Measurements from ENCODE around the gene KRTAP4-16. TPM values are rescaled to one million over a fixed set of nuclear protein-coding genes. Genes with fewer than 3 reads are reported as not detected.
"Not testable (repeated sequence)": the region's sequence is repeated elsewhere in the genome, so short reads cannot be mapped to it uniquely, and the experiment has no call there.

The KRTAP4-16 gene
- not detected in 2 replicates for total RNA-seq (2014; rRNA removed; shearing (Covaris generic))
- polyA plus RNA-seq (2015; cell fraction: cytosol; rRNA removed) = not detected in 2 replicates
- not detected in 2 replicates for polyA plus RNA-seq (2015; cell fraction: nucleus; rRNA removed)

DNA sequence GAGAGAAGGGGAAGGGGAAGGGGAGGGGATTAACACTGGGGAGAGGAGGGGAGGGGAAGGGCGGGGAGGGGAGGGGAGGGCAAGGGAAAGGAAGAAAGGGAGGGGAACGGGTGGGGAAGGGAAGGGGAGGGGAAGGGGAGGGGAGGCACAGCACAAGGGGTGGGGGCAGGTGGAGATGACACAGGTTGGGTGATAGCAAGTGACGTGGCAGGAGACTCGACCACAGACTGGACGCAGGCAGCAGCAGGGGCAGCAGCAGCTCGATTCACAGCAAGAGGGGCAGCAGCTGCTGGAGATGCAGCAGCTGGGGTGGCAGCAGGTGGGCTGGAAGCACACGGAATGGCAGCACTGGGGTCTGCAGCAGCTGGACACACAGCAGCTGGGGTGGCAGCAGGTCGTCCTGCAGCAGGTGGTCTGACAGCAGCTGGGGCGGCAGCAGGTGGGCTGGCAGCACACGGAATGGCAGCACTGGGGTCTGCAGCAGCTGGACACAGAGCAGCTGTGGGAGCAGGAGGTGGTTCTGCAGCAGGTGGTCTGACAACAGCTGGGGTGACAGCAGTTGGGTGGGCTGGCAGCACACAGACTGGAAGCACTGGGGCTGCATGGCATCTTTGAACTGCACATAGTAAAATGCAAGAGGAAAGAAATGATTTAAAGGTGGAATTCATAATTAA is at the start of gene KRTAP4-16:
Gene KRTAP4-16 (minus strand): TSS at position 624 of the 674 bp plus-strand sequence. CDS start 0 bp downstream, at position 624.
- peak; percentile 80 for DNase-seq (ENCODE audit: low read depth)

DNA sequence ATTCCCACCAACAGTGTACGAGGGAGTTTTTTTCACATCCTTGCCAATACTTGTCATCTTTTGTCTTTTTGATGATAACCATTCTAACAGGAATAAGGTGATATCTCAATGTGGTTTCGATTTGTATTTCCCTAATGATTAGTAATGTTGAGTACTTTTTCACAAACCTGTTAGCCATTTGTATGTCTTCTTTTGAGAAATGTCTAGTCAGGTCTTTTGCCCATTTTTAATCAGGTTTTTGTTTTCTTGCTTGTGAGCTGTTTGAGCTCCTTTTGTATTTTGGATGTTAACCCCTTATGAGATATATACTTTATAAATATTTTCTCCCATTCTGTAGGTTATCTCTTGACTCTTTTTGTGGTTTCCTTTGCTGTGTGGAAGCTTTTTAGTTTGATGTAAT is 49.5 kb upstream of the KRTAP4-16 start:
- DNase-seq (ENCODE audit: low read depth) = no peak

DNA sequence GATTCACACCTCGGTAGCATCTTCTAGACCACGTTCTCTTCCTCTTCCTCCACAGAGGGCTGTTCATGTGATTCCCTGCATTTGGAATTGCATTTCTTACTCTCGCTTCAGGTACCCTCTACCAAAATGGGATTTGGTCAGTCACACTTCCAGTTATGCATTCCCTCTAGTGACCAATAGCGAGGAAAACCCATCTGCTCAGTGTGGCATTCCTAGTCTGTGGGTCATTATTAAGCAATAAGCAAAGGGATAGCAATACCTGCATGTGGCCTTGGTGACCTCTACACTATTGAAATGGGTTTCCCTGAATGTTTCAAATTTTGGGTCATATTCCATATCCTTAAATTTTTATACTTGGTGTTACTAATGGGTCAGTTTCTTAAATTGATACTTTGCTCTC is 48.0 kb upstream of the KRTAP4-16 start:
- no peak for DNase-seq (ENCODE audit: low read depth)

DNA sequence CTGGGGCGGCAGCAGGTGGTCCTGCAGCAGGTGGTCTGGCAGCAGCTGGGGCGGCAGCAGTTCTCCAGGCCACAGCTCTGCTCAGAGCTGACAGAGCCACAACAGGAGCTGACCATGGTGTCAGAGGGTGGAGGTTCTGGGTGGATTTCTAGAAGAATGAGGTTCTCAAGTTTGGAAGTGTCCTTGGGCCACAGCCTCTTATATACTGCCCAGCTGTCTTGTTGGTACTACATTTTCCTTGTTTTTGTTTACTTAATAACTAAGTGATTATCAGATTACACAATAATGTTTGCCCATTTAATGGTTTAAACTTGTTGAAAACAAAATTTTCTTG is 47.6 kb upstream of the KRTAP4-16 start, which contains the start of gene KRTAP4-5:
Gene KRTAP4-5 (minus strand): TSS at position 174 of the 334 bp plus-strand sequence. CDS start 58 bp downstream, at position 116.
- DNase-seq (ENCODE audit: low read depth) = no peak

DNA sequence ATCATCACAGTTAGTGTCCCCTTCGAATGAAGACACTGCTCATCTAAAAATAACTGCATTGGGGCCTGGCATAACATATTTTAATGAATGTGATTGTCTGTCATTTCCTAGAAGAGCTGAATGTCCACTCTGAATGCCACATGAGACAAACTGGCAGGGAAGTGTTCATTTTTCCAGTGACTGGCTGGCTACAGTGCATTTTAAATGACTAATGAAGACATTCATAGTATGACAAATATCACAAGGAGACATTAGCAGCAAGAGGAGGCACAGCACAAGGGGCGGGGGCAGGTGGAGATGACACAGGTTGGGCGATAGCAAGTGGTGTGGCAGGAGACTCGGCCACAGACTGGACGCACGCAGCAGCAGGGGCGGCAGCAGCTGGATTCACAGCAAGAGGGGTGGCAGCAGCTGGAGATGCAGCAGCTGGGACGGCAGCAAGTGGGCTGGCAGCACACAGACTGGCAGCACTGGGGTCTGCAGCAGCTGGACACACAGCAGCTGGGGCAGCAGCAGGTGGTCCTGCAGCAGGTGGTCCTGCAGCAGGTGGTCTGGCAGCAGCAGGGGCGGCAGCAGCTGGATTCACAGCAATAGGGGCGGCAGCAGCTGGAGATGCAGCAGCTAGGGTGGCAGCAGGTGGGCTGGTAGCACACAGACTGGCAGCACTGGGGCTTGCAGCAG is 47.1 kb upstream of the KRTAP4-16 start:
- DNase-seq (ENCODE audit: low read depth) = not testable (repeated sequence)

DNA sequence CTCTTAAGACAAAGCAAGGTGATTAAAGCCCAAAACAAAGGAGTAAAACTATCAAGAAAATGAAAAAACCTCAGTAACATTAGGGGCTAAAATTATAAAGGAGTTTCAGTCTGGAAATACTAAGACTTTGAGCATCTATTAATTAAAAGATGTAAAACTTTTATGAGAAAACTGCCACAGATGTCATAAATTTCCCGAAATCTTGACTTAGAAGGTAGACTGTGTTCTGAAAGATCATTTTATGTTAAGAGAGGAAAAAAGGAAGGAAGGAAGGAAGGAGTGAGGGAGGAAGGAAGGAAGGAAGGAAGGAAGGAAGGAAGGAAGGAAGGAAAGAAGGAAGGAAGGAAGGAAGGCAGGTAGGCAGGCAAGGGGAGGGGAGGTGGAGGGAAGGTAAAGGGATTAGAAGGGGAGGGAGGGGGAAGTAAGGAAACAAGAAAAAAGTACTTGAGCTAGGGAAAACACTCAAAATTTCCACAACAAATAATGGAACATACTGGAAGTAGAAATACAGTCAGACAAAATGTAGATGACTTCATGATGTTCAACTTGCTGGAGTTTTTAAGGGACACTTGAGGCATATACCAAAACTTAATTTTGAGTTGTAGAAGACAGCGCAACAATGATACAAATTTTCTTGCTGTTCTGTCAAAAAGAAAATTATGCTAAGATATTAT is 45.7 kb upstream of the KRTAP4-16 start:
- no peak for DNase-seq (ENCODE audit: low read depth)

DNA sequence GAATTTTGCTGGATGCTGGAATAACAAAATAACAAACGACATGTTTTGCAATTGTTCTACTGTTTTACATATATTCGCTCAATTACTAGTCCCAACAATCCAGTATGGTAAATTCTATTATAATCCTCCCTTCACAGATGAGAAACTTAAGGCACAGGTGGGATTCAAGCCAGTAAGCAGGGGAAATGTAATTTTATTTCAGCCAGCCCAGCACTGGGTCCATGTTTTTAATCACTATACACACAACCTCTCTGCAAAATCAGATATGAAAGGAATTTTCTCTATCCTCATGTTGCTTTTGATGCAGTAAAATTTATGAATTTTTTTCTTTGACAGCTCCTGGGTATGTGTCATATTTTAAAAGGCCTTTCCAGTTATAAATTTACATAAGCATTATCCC is 43.3 kb upstream of the KRTAP4-16 start:
- DNase-seq (ENCODE audit: low read depth) = no peak

DNA sequence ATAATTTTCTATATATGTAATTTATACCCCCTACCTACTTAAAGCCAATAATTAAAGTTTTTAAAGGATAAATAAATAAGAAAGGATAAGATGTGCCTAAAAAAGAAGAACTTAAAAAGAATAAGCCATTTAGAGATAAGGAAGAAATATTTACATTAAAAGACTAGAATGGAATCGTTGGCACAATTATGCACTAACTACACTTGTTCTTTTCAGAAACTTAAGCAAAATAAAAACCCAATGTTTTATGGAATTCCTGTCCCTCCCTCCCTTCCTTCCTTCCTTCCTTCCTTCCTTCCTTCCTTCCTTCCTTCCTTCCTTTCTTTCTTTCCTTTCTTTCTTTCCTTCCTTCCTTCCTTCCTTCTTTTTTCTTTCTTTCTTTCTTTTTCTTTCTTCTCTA is 42.8 kb upstream of the KRTAP4-16 start:
- no peak for DNase-seq (ENCODE audit: low read depth)

DNA sequence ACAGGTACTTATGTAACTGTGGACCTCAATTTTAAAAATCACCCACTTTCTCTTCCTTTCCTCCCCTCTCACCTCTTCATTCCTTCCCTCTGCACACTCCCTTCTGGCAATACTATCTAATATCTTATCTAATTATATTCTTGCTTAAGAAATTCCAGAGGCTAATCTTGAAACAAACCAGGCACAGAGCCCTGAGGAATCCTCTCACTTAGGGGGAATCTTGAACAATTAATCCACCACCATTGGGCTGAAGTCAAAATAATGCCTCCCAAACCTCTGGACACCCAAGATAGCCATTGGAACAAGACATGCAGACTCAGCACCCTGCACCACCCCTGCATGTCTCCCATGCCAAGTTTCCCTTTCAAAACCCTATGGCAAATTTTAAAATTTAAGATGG is 39.4 kb upstream of the KRTAP4-16 start:
- DNase-seq (ENCODE audit: low read depth) = no peak

DNA sequence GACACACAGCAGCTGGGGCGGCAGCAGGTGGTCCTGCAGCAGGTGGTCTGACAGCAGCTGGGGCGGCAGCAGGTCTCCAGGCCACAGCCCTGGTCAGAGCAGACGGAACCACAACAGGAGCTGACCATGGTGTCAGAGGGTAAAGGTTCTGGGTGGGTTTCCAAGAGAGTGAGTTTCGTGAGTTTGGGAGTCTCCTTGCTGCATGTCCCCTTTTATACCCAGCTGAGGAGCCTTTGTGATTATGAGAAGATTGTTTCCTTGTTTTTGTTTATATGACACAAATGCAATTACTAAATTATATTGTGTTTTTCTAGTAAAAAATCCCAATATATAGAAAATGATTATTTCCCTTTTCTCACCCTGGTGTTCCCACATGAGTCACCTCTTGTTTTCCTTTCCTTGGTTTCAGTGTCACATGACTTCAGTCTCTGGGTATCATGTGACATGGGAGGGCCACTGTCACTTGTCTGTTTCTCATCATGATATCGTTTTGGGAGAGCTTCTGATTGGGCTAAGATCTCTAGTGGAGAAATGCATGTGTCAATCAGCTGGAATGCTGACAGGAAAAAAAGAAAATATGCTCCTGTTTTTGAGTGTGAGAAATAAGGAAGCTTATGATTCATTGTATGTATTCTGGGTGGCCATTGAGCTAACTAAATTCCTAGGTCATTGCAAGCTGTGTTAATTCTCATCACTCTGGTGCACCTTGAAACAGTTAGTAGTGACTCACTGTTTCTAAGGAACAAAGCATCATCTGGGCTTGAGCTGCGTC is 38.5 kb upstream of the KRTAP4-16 start, which contains the start of gene KRTAP4-6:
Gene KRTAP4-6 (minus strand): TSS at position 185 of the 772 bp plus-strand sequence. CDS start 57 bp downstream, at position 128.
- DNase-seq (ENCODE audit: low read depth) = peak; percentile 97

DNA sequence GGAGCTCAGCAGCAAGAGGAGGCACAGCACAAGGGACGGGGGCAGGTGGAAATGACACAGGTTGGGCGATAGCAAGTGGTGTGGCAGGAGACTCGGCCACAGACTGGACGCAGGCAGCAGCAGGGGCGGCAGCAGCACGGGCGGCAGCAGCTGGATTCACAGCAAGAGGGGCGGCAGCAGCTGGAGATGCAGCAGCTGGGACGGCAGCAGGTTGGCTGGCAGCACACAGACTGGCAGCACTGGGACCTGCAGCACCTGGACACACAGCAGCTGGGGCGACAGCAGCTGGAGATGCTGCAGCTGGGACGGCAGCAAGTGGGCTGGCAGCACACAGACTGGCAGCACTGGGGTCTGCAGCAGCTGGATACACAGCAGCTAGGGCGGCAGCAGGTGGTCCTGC is 37.9 kb upstream of the KRTAP4-16 start:
- not testable (repeated sequence) for DNase-seq (ENCODE audit: low read depth)

DNA sequence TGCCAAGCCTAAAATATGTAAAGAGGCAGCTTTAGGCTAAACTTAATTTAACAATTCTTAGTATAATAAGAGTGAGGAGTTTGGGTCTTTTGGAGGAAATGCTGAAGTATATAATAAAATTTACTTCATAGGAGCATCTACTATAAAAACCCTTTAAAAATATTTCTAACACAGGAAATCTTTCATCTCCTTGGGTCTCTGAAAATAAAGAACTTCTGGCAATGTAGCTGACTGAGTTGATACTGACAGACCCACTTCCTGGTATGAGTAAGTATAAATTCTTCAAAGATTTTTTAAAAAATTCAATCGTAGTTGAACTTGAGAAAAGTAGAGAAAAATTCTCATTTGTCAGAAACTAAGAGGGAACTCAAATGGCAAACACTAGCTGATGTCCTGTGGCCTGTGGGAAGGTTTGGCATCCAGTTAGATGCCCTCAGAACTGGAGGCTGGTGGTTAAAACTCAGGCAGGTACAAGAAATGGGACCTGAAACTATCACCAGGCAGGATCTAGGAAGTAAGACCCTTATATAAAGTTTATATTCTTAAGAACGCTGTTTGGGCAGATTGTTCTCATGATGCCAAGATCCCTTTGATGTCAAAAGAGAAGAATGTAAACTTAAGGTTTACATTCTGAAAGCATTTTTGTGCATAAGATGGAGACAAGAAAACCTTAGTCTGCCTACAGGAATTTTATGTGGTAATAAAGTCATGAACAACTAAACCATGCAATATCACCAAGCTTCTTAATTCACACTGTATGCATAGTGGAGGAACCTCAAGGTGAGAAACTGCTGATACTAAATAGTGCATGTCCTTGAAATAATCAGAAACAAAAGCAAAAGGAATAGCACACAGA is 32.1 kb upstream of the KRTAP4-16 start:
- no peak for DNase-seq (ENCODE audit: low read depth)

DNA sequence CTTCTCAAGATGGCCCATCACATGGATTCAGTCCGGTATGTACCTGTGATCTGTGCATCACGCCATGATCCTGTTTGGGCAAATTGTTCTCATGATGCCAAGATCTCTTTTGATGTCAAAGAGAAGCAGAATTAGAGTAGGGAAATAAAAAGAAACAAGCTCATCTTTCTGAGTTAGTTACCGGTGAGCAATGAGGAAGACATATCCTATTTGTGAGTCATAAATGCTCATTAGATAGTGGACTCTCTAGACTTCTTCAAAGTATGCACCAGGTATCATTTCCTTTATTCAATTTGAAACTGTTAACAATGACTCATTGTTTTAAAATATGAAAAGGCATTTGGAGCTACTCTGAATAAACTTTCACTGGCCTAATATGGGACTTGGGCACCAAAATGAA is 30.0 kb upstream of the KRTAP4-16 start:
- peak; percentile 75 for DNase-seq (ENCODE audit: low read depth)

DNA sequence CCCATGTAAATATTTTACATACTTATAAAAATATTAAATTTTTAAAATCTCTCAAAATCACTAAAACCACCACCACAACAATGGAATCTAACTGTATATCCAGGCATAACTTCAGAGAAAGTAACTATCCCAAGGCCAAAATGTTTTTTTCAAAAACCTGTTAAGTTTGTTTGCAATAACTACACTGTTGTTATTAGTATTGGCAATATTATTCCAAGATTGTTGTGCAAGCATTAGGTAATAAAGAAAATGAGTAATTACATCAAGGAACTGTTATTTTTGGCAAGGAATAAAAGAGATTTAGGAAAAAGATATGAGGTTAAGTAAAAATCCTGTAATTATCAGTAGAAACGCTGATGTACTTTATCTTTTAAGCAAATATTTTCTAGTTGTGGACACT is 25.4 kb upstream of the KRTAP4-16 start:
- no peak for DNase-seq (ENCODE audit: low read depth)

DNA sequence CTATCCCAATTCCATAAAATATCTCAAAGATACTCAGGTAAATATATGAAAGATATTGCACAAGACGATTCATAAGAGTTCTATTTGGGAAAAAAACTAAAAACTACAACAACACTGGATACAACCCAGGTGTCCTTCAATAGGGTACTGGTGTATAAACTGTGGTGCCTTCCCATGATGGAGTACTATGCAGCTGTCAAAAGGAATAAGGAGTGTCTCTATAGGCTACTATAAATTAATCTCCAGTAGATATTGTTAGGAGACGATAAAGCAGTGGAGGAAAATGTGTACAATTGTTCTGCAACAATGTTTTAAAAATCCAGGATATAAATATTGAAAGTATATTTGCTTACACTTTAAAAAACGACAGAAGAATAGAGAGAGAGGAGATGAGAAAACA is 24.4 kb upstream of the KRTAP4-16 start:
- no peak for DNase-seq (ENCODE audit: low read depth)

DNA sequence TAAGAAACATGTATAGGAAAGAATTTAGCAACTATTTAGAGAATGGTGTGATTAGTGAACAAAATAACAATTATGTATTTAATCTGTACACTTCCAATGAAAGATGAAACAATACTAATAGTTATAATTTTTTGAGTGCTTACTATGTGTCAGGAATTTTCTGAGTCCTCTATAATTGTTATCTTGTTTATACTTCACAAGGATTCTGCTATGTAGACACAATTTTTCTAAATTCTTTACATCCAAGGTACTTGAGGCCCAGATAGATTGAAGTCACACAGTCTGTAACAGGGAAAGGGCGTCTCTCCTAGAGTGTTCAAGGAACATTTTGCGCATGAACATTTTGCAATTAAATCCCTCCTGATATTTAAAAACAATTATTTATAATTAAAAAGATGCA is 23.1 kb upstream of the KRTAP4-16 start:
- no peak for DNase-seq (ENCODE audit: low read depth)

DNA sequence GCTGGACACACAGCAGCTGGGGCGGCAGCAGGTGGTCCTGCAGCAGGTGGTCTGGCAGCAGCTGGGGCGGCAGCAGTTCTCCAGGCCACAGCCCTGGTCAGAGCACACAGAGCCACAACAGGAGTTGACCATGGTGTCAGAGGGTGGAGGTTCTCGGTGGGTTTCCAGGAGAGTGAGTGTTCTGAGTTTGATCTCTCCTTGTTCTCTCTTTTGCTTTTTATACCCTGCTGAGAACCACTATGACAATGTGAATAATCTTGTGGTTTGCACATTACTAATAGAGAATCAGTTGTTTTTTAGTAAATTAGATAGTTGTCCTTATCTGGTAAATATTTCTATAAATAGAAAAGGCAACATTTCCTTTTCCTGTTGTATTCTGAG is 22.0 kb upstream of the KRTAP4-16 start, which contains the start of gene KRTAP4-12:
Gene KRTAP4-12 (minus strand): TSS at position 192 of the 381 bp plus-strand sequence. CDS start 60 bp downstream, at position 132.
- DNase-seq (ENCODE audit: low read depth) = not testable (repeated sequence)

DNA sequence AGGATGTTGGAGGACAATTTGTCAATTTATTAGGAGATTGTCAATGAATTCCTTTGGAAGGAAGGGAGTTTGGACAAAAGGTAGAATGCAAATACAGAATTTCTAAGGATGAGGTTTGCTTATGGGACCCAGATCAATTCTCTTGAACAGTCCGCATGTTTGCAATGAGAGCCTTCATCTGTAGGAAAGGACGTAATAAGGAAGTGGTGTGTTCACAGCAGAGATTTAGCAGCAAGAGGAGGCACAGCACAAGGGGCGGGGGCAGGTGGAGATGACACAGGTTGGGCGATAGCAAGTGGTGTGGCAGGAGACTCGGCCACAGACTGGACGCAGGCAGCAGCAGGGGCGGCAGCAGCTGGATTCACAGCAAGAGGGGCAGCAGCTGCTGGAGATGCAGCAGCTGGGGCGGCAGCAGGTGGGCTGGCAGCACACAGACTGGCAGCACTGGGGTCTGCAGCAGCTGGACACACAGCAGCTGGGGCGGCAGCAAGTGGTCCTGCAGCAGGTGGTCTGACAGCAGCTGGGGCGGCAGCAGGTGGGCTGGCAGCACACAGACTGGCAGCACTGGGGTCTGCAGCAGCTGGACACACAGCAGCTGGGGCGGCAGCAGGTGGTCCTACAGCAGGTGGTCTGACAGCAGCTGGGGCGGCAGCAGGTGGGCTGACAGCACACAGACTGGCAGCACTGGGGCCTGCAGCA is 21.4 kb upstream of the KRTAP4-16 start:
- DNase-seq (ENCODE audit: low read depth) = not testable (repeated sequence)

DNA sequence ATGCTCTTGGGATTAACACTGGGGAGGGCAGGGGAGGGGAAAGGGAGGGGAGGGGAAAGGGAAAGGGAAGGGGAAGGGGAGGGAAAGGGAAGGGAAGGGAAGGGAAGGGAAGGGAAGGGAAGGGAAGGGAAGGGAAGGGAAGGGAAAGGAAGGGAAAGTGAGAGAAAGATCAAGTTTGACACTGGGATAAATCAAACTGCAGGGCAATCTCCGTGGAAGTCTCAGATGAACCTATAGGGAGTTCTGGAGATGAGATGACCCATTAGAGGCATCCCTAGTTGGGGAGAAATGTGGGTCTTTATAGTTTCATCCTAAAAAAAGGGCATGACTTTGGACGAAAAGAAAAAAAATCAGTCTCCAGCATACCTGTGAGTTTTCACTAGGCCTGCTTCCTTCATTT is 19.7 kb upstream of the KRTAP4-16 start:
- DNase-seq (ENCODE audit: low read depth) = no peak

All from HT1080 (cell line).